SK-N-SH (cell line): ENCODE results near the gene AFF3. TPM values are rescaled to one million over a fixed set of nuclear protein-coding genes. Genes with fewer than 3 reads are reported as not detected.

ENCODE experiments used
- CTCF ChIA-PET: fragments of 300-600, 350-600 bp; formaldehyde crosslinking; extraction: SDS; loops from one replicate; lab custom pipeline; 2021; lab: Yijun Ruan, JAX
- POLR2A ChIA-PET: fragments of 350-600 bp; sonication (Branson Sonifier 250); formaldehyde crosslinking; extraction: SDS; loops from one replicate; lab custom pipeline; 2020; ENCODE audit warnings: antibody characterized with exemption, inconsistent platforms; lab: Yijun Ruan, JAX
- DNase-seq: peaks from one replicate; pipeline ENCODE4 v3.0.0; 2012
- H2AFZ ChIP-seq: fragments of 200-600 bp; sonication (generic); 2 replicates; pipeline ENCODE4 v1.8.1; 2016; ENCODE audit warnings: antibody characterized with exemption, mild to moderate bottlenecking, low read depth
- H3F3A ChIP-seq: fragments of 200-600 bp; sonication (generic); replicated peaks from 2 replicates; pipeline ENCODE3; 2016; ENCODE audit warnings: antibody characterized with exemption, mild to moderate bottlenecking; ENCODE audit not compliant: insufficient read depth
- H3K27ac ChIP-seq, 2 experiments: fragments of 200-500 bp in 1 of 2; fragments of 200-600 bp in 1 of 2; sonication (Bioruptor generic) in 1 of 2; sonication (generic), shearing (Covaris generic) in 1 of 2; 2 replicates each; pipeline versions ENCODE4 v1.5.1 to v1.6.1; 2014 to 2016; ENCODE audit warnings: low read depth in 2 of 2, inconsistent platforms in 1 of 2, low read length in 1 of 2, mild to moderate bottlenecking in 1 of 2, mixed read lengths in 1 of 2
- H3K27me3 ChIP-seq: fragments of 200-600 bp; sonication (generic), shearing (Covaris generic); 2 replicates; pipeline ENCODE4 v1.6.1; 2016; ENCODE audit warnings: mixed run types; ENCODE audit not compliant: insufficient read depth
- H3K36me3 ChIP-seq, 2 experiments: fragments of 200-500 bp in 1 of 2; fragments of 200-600 bp in 1 of 2; sonication (Bioruptor generic) in 1 of 2; sonication (generic) in 1 of 2; replicated peaks in 1 of 2; 2 replicates each; pipeline versions ENCODE3 to v1.5.1; 2014 to 2016; ENCODE audit warnings: low read length in 1 of 2, mild to moderate bottlenecking in 1 of 2; ENCODE audit not compliant: insufficient read depth in 2 of 2, control insufficient read depth in 1 of 2
- H3K4me1 ChIP-seq, 2 experiments: fragments of 200-500 bp in 1 of 2; fragments of 200-600 bp in 1 of 2; sonication (Bioruptor generic) in 1 of 2; sonication (generic), shearing (Covaris generic) in 1 of 2; 2 replicates each; pipeline versions ENCODE4 v1.5.1 to v1.6.1; 2014 to 2016; ENCODE audit warnings: low read depth in 1 of 2, low read length in 1 of 2, mixed run types in 1 of 2; ENCODE audit not compliant: insufficient read depth in 2 of 2, control insufficient read depth in 1 of 2
- H3K4me2 ChIP-seq: fragments of 200-600 bp; sonication (generic), shearing (Covaris generic); 2 replicates; pipeline ENCODE4 v1.6.1; 2017; ENCODE audit warnings: mixed run types
- H3K4me3 ChIP-seq, 2 experiments: fragments of 200-500 bp in 1 of 2; fragments of 200-600 bp in 1 of 2; sonication (Bioruptor generic) in 1 of 2; sonication (generic), shearing (Covaris generic) in 1 of 2; 2 replicates each; pipeline versions ENCODE4 v1.5.1 to v1.8.1; 2014 to 2016; ENCODE audit warnings: low read depth in 2 of 2, inconsistent platforms in 1 of 2, low read length in 1 of 2, mild to moderate bottlenecking in 1 of 2, mixed read lengths in 1 of 2, moderate library complexity in 1 of 2
- H3K79me2 ChIP-seq: fragments of 200-600 bp; sonication (generic); 2 replicates; pipeline ENCODE4 v1.8.1; 2017; ENCODE audit warnings: mild to moderate bottlenecking; ENCODE audit not compliant: insufficient read depth
- H3K9ac ChIP-seq: fragments of 200-600 bp; sonication (generic); 2 replicates; pipeline ENCODE4 v1.6.1; 2017; ENCODE audit warnings: mixed run types
- H3K9me2 ChIP-seq: fragments of 200-600 bp; sonication (generic); 2 replicates; pipeline ENCODE4 v1.6.1; 2017; ENCODE audit warnings: mixed run types
- H3K9me3 ChIP-seq: fragments of 200-600 bp; sonication (generic); 2 replicates; pipeline ENCODE4 v1.6.1; 2017; ENCODE audit warnings: mixed run types, mild to moderate bottlenecking, moderate library complexity
- H4K20me1 ChIP-seq: fragments of 200-600 bp; sonication (generic); 2 replicates; pipeline ENCODE4 v1.6.1; 2017; ENCODE audit warnings: mild to moderate bottlenecking, mixed run types; ENCODE audit not compliant: insufficient read depth
- CHD2 ChIP-seq: fragments of 150-350 bp; IDR thresholded peaks from 2 replicates; pipeline ENCODE4 v1.6.1; 2018; ENCODE audit warnings: low read length; ENCODE audit not compliant: partially characterized antibody
- EP300 ChIP-seq, 2 experiments: IDR thresholded peaks; 2 replicates each; pipeline versions ENCODE4 v1.4.0 to v1.6.1; 2012; ENCODE audit warnings: borderline replicate concordance in 1 of 2, low read depth in 1 of 2, low read length in 1 of 2
- EZH2phosphoT487 ChIP-seq: fragments of 200-600 bp; sonication (generic); IDR thresholded peaks from 2 replicates; pipeline ENCODE4 v1.6.1; 2017; ENCODE audit warnings: low read depth, mixed run types, mild to moderate bottlenecking, antibody characterized with exemption, moderate library complexity, borderline replicate concordance
- FOXJ3 ChIP-seq: sonication (generic); formaldehyde crosslinking; IDR thresholded peaks from 2 replicates; pipeline ENCODE4 v1.5.1; 2020; ENCODE audit warnings: mild to moderate bottlenecking, missing genetic modification reagents
- GABPA ChIP-seq: IDR thresholded peaks from 2 replicates; pipeline ENCODE4 v1.4.0; 2012; ENCODE audit warnings: low read depth, mild to moderate bottlenecking
- GATA2 ChIP-seq: sonication (generic); formaldehyde crosslinking; IDR thresholded peaks from 2 replicates; pipeline ENCODE4 v1.5.0; 2020; ENCODE audit warnings: mild to moderate bottlenecking, missing genetic modification reagents
- MAX ChIP-seq: IDR thresholded peaks from 2 replicates; pipeline ENCODE4 v1.4.0; 2012; ENCODE audit warnings: low read depth
- MEF2A ChIP-seq: IDR thresholded peaks from 2 replicates; pipeline ENCODE4 v1.4.0; 2012; ENCODE audit warnings: low read depth, borderline replicate concordance
- MXI1 ChIP-seq: IDR thresholded peaks from 2 replicates; pipeline ENCODE4 v1.6.1; 2012; ENCODE audit warnings: mild to moderate bottlenecking, low read depth, low read length, improper control_type of control experiment
- NFIC ChIP-seq: IDR thresholded peaks from 2 replicates; pipeline ENCODE4 v1.4.0; 2012; ENCODE audit warnings: borderline replicate concordance
- REST ChIP-seq: IDR thresholded peaks from 2 replicates; pipeline ENCODE4 v1.6.1; 2012; ENCODE audit warnings: mild to moderate bottlenecking, low read depth, low read length, moderate library complexity
- RFX5 ChIP-seq: IDR thresholded peaks from 2 replicates; pipeline ENCODE4 v1.6.1; 2012; ENCODE audit warnings: mild to moderate bottlenecking, improper control_type of control experiment, low read length
- RXRA ChIP-seq: IDR thresholded peaks from 2 replicates; pipeline ENCODE4 v1.4.0; 2012; ENCODE audit warnings: low read depth, mild to moderate bottlenecking, borderline replicate concordance
- TCF12 ChIP-seq: IDR thresholded peaks from 2 replicates; pipeline ENCODE4 v1.4.0; 2012
- WGBS: methylation state at CpG from one replicate; pipeline ENCODE4 v1.1.6; 2017; ENCODE audit warnings: low lambda C conversion rate; 5-methylcytosine and 5-hydroxymethylcytosine counted together
- polyA plus RNA-seq, 3 experiments: library from polyadenylated mRNA; depleted of rRNA; stranded (reverse); fragments of >200 nt; gene quantifications; 2 replicates each; pipeline ENCODE4 v1.2.3, GENCODE V29; 2012

The AFF3 gene
- polyA plus RNA-seq, 1 of the 3 experiments (the other 2 are of a cell fraction): 0.36 TPM

DNA sequence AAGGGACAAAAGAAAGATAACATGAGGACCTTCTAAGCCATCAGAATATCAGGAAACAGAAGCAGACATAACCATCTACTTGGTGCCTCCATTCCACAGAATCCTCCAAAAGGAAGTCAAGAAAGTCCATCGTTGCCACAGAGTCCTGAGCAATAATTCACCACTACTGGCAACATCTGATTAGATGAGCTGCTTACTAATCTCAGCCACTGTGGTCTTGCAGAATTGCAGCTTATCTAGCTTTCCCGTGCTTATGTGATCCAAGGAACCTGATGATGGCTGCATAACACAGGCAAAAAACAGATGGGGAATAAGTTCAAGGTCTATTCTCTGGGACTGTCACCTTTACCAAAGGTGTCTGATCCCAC lies 278.5 kb downstream of the AFF3 start (continued):
- TF ChIP-seq EZH2phosphoT487: no peak

DNA sequence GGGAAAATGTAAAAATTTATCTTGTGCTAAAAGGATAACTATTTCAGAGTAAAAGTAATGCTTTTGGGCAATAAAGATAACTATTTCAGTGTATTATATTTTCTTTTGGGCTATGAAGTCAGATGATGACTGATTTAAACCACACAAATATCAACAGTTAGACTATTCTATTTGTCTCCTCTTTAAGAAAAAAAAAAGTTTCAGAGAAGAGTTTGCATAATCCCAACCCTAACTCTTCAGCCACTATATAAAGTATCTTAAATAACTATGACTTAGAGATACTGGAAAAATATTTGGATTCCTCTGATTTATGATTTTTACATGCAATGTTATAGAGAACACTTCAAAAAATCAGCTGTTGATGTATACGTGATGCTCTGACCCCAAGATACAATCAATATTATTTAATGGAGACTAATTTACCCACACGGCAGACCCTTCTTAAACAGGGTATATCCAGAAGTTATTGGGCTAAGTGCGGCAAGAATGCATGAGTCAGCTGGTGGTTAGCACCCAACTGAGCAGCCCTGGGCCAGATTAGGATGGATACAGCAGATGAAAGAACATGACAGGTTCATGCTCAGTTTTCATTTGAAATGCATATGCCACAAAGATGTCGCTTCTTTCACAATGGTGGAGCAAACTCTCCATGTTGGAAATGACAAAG lies 279.0 kb downstream of the AFF3 start:
- no peaks in the 10 kb centered on the region for H4K20me1 ChIP-seq
- no peaks in the 10 kb centered on the region for H3K27me3 ChIP-seq
- H3K36me3 ChIP-seq: no peaks in the 10 kb centered on the region
- H3K9ac ChIP-seq: no peak overlapping the region
- WGBS: 73% methylated on average over 4 of the region's 4 CpGs
- H3K4me2 ChIP-seq: no peak overlapping the region
- CTCF ChIA-PET: no interaction called here
- DNase-seq: no peak
- POLR2A ChIA-PET: no interaction called here
- H2AFZ ChIP-seq: no peak overlapping the region
- H3K4me1 ChIP-seq: peaks cover 4 to 22% of the 10 kb centered on the region in 2 experiments; a peak in 3 of 4 replicates
- H3K79me2 ChIP-seq: no peaks in the 10 kb centered on the region
- H3K27ac ChIP-seq: no peak overlapping the region
- H3K9me3 ChIP-seq: no peaks in the 10 kb centered on the region
- no peaks in the 10 kb centered on the region for H3K9me2 ChIP-seq
- no peaks in the 10 kb centered on the region for H3F3A ChIP-seq
- TF ChIP-seq EZH2phosphoT487: no peak
- TF ChIP-seq MXI1: no peak
- no peak for TF ChIP-seq RXRA
- no peak for TF ChIP-seq GABPA
- no peak for TF ChIP-seq EP300 (IDR thresholded peaks at IDR 0.05; ENCODE audit: borderline replicate concordance in 1 of 2, low read depth in 1 of 2, low read length in 1 of 2)
- no peak for TF ChIP-seq MAX
- TF ChIP-seq MEF2A: no peak
- no peak for TF ChIP-seq CHD2
- no peak for TF ChIP-seq NFIC
- no peak for TF ChIP-seq FOXJ3 (CRISPR knock-in tag)
- TF ChIP-seq TCF12: no peak
- TF ChIP-seq REST: no peak
- TF ChIP-seq GATA2 (CRISPR knock-in tag): no peak
- no peak for TF ChIP-seq RFX5
- no peak overlapping the region for H3K4me3 ChIP-seq
